H9 (cell line): Measurements from ENCODE around the gene RSBN1L. TPM values are rescaled to one million over a fixed set of nuclear protein-coding genes. Genes with fewer than 3 reads are reported as not detected.

Source experiments
- DNase-seq: peaks from one replicate; pipeline ENCODE4 v3.0.0-alpha.2; 2017
- H2AFZ ChIP-seq: one replicate; pipeline ENCODE4 v1.6.1; 2013; ENCODE audit warnings: mild to moderate bottlenecking, low read length, control low read depth, moderate library complexity
- H2AK5ac ChIP-seq: 2 replicates; pipeline ENCODE4 v1.6.1; 2013; ENCODE audit warnings: low read length, control low read depth, mixed read lengths; ENCODE audit not compliant: insufficient read length
- H2BK120ac ChIP-seq: one replicate; pipeline ENCODE4 v1.6.1; 2013; ENCODE audit warnings: low read depth, mild to moderate bottlenecking, low read length, control low read depth, inconsistent platforms; ENCODE audit not compliant: poor library complexity, severe bottlenecking
- H2BK12ac ChIP-seq: 2 replicates; pipeline ENCODE4 v1.6.1; 2013; ENCODE audit warnings: low read length, control low read depth, mixed read lengths, low read depth; ENCODE audit not compliant: insufficient read length
- H2BK15ac ChIP-seq: 2 replicates; pipeline ENCODE4 v1.6.1; 2013; ENCODE audit warnings: low read depth, low read length, control low read depth
- H2BK20ac ChIP-seq: one replicate; pipeline ENCODE4 v1.6.1; 2013; ENCODE audit warnings: low read depth, mild to moderate bottlenecking, low read length, control low read depth, inconsistent platforms; ENCODE audit not compliant: poor library complexity, severe bottlenecking
- H2BK5ac ChIP-seq: 2 replicates; pipeline ENCODE4 v1.6.1; 2013; ENCODE audit warnings: low read length, control low read depth, mixed read lengths; ENCODE audit not compliant: insufficient read length
- H3K14ac ChIP-seq: 2 replicates; pipeline ENCODE4 v1.6.1; 2013; ENCODE audit warnings: low read length, control low read depth; ENCODE audit not compliant: insufficient read depth
- H3K18ac ChIP-seq: 2 replicates; pipeline ENCODE4 v1.6.1; 2013; ENCODE audit warnings: low read depth, mild to moderate bottlenecking, mixed read lengths, low read length, control low read depth; ENCODE audit not compliant: insufficient read length
- H3K23ac ChIP-seq: 2 replicates; pipeline ENCODE4 v1.6.1; 2013; ENCODE audit warnings: low read length, control low read depth, mixed read lengths, low read depth; ENCODE audit not compliant: insufficient read length
- H3K23me2 ChIP-seq: 2 replicates; pipeline ENCODE4 v1.6.1; 2013; ENCODE audit warnings: low read depth, mild to moderate bottlenecking, mixed read lengths, low read length, control low read depth; ENCODE audit not compliant: insufficient read length, poor library complexity, severe bottlenecking
- H3K27ac ChIP-seq: 2 replicates; pipeline ENCODE4 v1.5.1; 2013; ENCODE audit warnings: low read length, control low read depth, mixed read lengths, low read depth; ENCODE audit not compliant: insufficient read length
- H3K27me3 ChIP-seq: 2 replicates; pipeline ENCODE4 v1.6.1; 2013; ENCODE audit warnings: low read length, control low read depth, inconsistent platforms; ENCODE audit not compliant: insufficient read depth
- H3K4ac ChIP-seq: 2 replicates; pipeline ENCODE4 v1.6.1; 2013; ENCODE audit warnings: low read depth, mild to moderate bottlenecking, control low read depth, inconsistent platforms, low read length, moderate library complexity
- H3K4me1 ChIP-seq: 2 replicates; pipeline ENCODE4 v1.6.1; 2013; ENCODE audit warnings: low read length, control low read depth, inconsistent platforms; ENCODE audit not compliant: insufficient read depth
- H3K4me2 ChIP-seq: 2 replicates; pipeline ENCODE4 v1.6.1; 2013; ENCODE audit warnings: low read length, control low read depth, mixed read lengths; ENCODE audit not compliant: insufficient read length, insufficient read depth
- H3K56ac ChIP-seq: 2 replicates; pipeline ENCODE4 v1.6.1; 2013; ENCODE audit warnings: low read depth, mild to moderate bottlenecking, mixed read lengths, low read length, control low read depth; ENCODE audit not compliant: insufficient read length
- H3K79me1 ChIP-seq: 2 replicates; pipeline ENCODE4 v1.6.1; 2013; ENCODE audit warnings: low read depth, mild to moderate bottlenecking, moderate library complexity, low read length, control low read depth, inconsistent platforms; ENCODE audit not compliant: insufficient read depth, poor library complexity, severe bottlenecking
- H3K79me2 ChIP-seq: 2 replicates; pipeline ENCODE4 v1.6.1; 2013; ENCODE audit warnings: low read length, control low read depth, inconsistent platforms; ENCODE audit not compliant: insufficient read depth
- H3K9ac ChIP-seq: 2 replicates; pipeline ENCODE4 v1.6.1; 2013; ENCODE audit warnings: low read length, control low read depth, mixed read lengths; ENCODE audit not compliant: insufficient read length; ENCODE audit errors: extremely low read depth
- H3K9me3 ChIP-seq: one replicate; pipeline ENCODE4 v1.6.1; 2013; ENCODE audit warnings: low read depth, low read length, inconsistent platforms; ENCODE audit not compliant: control insufficient read depth
- H3T11ph ChIP-seq: one replicate; pipeline ENCODE4 v1.6.1; 2013; ENCODE audit warnings: mild to moderate bottlenecking, low read length, control low read depth, inconsistent platforms
- H4K20me1 ChIP-seq: one replicate; pipeline ENCODE4 v1.6.1; 2013; ENCODE audit not compliant: control insufficient read depth, insufficient read length, insufficient read depth
- H4K5ac ChIP-seq: 2 replicates; pipeline ENCODE4 v1.6.1; 2013; ENCODE audit warnings: low read depth, mild to moderate bottlenecking, mixed read lengths, low read length, control low read depth; ENCODE audit not compliant: insufficient read length
- H4K8ac ChIP-seq: replicated peaks from 2 replicates; pipeline ENCODE4 v1.6.1; 2013; ENCODE audit warnings: low read length, control low read depth, mixed read lengths, low read depth; ENCODE audit not compliant: insufficient read length
- H4K91ac ChIP-seq: 2 replicates; pipeline ENCODE4 v1.6.1; 2013; ENCODE audit warnings: low read depth, mild to moderate bottlenecking, moderate library complexity, mixed read lengths, low read length, control low read depth; ENCODE audit not compliant: insufficient read length
- H3K27ac Mint-ChIP-seq, 3 experiments: 2 replicates in 2 of 3; 3 replicates in 1 of 3; pipeline ENCODE4 v1.8.0; 2020 to 2021; ENCODE audit warnings: mixed read lengths in 3 of 3, mild to moderate bottlenecking in 1 of 3, moderate library complexity in 1 of 3
- H3K27me3 Mint-ChIP-seq: 2 replicates; pipeline ENCODE4 v1.8.0; 2021; ENCODE audit warnings: low read depth, mild to moderate bottlenecking, moderate library complexity, mixed read lengths
- H3K36me3 Mint-ChIP-seq, 3 experiments: 2 replicates in 2 of 3; 3 replicates in 1 of 3; pipeline ENCODE4 v1.8.0; 2020 to 2021; ENCODE audit warnings: low read depth in 3 of 3, mixed read lengths in 3 of 3; ENCODE audit not compliant: insufficient read depth in 1 of 3
- H3K4me1 Mint-ChIP-seq, 2 experiments: 2 replicates each; pipeline ENCODE4 v1.8.0; 2020; ENCODE audit warnings: mixed read lengths in 2 of 2
- H3K4me3 Mint-ChIP-seq, 2 experiments: 2 replicates in 1 of 2; 3 replicates in 1 of 2; pipeline ENCODE4 v1.8.0; 2020 to 2021; ENCODE audit warnings: mild to moderate bottlenecking in 2 of 2, mixed read lengths in 2 of 2, moderate library complexity in 1 of 2
- H3K9me3 Mint-ChIP-seq, 2 experiments: 2 replicates in 1 of 2; 3 replicates in 1 of 2; pipeline ENCODE4 v1.8.0; 2020; ENCODE audit warnings: mild to moderate bottlenecking in 2 of 2, mixed read lengths in 2 of 2, moderate library complexity in 1 of 2
- CTCF ChIP-seq: fragments of 200-600 bp; sonication (generic); conservative IDR thresholded peaks from 3 replicates; pipeline ENCODE4 v1.8.0; 2021; ENCODE audit warnings: antibody characterized with exemption, mild to moderate bottlenecking
- WGBS: extraction: QIAGEN DNeasy Blood & Tissue Kit; methylation state at CpG from one replicate; pipeline ENCODE4 v1.1.7; 2013; ENCODE audit warnings: missing lambda C conversion rate, low lambda C conversion rate, mixed read lengths; ENCODE audit not compliant: insufficient read length; ENCODE audit errors: extremely low coverage; 5-methylcytosine and 5-hydroxymethylcytosine counted together
- total RNA-seq: library from RNA; stranded (reverse); gene quantifications from 2 replicates; pipeline ENCODE4 v1.2.1, GENCODE V29; 2021

The RSBN1L gene
- total RNA-seq, 1 experiment from 2014 or later: 20.6 TPM

GRCh38 chr7:77770316-77770715, 74.1 kb downstream of the RSBN1L start:
- no peak overlapping the region for H3K27ac ChIP-seq
- H2BK5ac ChIP-seq: no peak overlapping the region
- H3K9ac ChIP-seq: no peak overlapping the region
- H3K23ac ChIP-seq: no peak overlapping the region
- no peaks in the 10 kb centered on the region for H3K9me3 Mint-ChIP-seq
- no peaks in the 10 kb centered on the region for H3K27me3 ChIP-seq
- no CpG with 5 or more reads among the region's 8 CpGs for WGBS
- H4K8ac ChIP-seq: no peak overlapping the region
- no peak overlapping the region for H2BK20ac ChIP-seq
- no peak overlapping the region for H2AK5ac ChIP-seq
- no peaks in the 10 kb centered on the region for H3K27me3 Mint-ChIP-seq
- H3K27ac Mint-ChIP-seq: no peak overlapping the region
- peaks cover 10 to 40% (median 29%) of the 10 kb centered on the region in 3 experiments; a peak in 6 of 7 replicates for H3K36me3 Mint-ChIP-seq
- no peak overlapping the region for H3T11ph ChIP-seq
- H4K20me1 ChIP-seq: no peaks in the 10 kb centered on the region
- H2BK12ac ChIP-seq: no peak overlapping the region
- no peak overlapping the region for H3K4ac ChIP-seq
- no peak overlapping the region for H4K5ac ChIP-seq
- H2AFZ ChIP-seq: no peak overlapping the region
- peaks cover 0 to 12% of the 10 kb centered on the region in 2 experiments; a peak in 3 of 4 replicates for H3K4me1 Mint-ChIP-seq
- no peaks in the 10 kb centered on the region; the same call in 1 of the 2 replicates for H3K4me1 ChIP-seq
- H2BK15ac ChIP-seq: no peak overlapping the region
- no peaks in the 10 kb centered on the region for H3K23me2 ChIP-seq
- H3K9me3 ChIP-seq: no peaks in the 10 kb centered on the region
- no peaks in the 10 kb centered on the region for H3K79me2 ChIP-seq
- H3K4me2 ChIP-seq: no peak overlapping the region
- H3K18ac ChIP-seq: no peak overlapping the region
- no peak for DNase-seq
- H3K14ac ChIP-seq: no peak overlapping the region
- H3K4me3 Mint-ChIP-seq: no peak overlapping the region
- no peaks in the 10 kb centered on the region for H3K79me1 ChIP-seq
- H3K56ac ChIP-seq: no peak overlapping the region
- no peak overlapping the region for H2BK120ac ChIP-seq
- no peak overlapping the region for H4K91ac ChIP-seq
- no peak for TF ChIP-seq CTCF
